GM21526 (cell line): Measurements from ENCODE around the gene STX18.

Source experiments
- ATAC-seq: cut with Tn5 transposase; IDR thresholded peaks from one replicate; pipeline ENCODE4 v1.9.1; 2021; ENCODE audit warnings: moderate library complexity; ENCODE audit not compliant: unreplicated experiment, low FRiP score

Gene STX18

DNA sequence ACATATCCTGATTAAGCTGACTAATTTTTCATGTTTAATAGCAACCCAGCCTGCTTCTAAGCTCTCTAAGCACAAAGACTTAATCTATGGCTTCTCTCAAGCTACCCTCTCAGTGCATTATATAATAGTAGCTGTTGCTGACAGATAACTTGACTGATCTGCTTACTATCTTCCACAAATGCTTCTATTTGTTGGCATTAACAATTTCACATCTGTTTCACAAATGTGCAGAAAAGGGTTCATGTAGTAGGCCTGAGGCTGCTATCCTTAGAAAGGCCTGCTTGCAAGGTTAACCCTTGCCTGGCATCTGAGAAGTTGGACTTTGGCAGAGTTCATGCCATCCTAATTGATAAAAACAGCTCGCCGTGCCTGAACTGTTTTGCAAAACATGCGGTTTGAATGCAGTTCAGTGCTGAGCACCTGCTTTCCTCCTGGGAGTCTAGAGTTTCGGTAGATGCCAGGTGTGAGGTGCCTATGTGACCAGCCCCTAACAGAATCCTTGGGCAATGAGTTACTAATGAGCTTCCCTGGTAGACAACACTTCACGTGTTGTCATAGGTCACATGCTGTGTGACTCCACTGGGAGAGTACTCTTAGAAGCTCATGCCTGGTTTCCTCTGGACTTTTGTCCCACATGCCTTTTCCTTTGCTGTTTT lies 86.5 kb downstream of the STX18 start:
- no peak for ATAC-seq

DNA sequence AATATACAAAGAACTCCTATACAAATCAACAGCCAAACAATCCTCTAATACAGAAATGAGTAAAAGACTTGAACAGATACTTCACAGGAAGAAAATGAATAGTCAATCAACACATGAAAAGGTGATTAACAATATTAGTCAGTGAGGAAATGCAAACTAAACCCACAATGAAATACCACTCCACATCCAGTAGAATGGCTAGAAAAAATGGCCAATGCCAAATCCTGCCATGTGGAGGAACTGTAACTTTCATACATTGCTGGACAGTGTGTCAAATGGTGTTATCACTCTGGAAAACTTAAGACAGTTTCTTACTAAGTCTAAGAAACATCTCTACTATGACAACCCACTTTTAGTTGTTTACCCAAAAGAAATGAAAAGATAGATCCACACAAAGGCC lies 95.4 kb downstream of the STX18 start:
- ATAC-seq, result no peak

DNA sequence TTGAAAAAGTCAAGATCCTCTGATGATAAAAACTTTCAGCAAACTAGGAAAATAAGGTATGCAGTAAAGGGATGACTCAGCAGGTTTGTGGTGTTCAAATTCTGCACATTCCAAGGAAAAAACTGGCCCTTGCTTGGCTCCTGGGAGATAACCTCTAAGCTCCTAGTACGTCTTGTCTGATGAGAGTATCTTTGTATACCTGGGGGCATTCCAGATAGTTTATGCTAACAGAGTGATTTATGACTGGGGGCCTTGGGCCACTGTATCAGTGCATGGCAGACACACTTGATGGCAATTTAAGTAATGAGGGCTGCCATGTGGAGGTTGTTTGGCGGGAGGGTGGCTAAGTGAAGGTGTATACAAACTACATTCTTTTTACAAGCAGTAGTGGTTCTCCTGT lies 98.0 kb downstream of the STX18 start:
- ATAC-seq, result no peak

DNA sequence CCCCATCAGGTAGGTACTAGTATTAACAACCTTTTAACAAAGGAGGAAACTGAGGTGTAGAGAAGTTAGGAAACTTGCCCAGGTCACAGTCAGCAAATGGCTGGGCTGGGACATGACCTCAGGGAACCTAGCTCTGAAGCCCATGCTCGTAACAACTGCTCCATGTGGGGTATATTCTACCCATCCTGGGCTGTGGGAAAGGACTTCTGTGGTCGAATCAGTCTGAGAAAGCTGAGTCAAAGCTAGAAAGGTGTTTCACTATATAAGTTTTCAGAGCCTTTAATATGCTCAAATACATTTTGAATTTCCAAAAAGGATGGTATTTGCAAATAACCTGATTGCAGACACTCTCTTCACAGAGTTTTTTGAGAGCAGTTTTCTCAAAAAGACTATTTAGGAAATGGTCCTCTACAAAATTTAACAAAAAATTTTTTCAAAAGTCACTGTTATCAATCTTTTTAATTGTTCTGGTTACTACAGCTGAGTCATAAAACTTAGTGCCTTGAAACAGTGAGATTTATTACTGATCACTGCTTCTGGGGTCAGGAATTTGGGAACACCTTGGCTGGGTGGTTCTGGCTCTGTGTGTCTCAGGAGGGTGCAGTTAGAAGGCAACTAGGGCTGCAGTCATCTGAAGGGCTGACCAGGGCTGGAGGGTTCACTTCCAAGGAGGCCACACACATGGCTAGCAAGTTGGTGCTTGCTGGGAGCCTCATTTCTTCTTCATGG lies 101.4 kb downstream of the STX18 start:
- no peak for ATAC-seq

DNA sequence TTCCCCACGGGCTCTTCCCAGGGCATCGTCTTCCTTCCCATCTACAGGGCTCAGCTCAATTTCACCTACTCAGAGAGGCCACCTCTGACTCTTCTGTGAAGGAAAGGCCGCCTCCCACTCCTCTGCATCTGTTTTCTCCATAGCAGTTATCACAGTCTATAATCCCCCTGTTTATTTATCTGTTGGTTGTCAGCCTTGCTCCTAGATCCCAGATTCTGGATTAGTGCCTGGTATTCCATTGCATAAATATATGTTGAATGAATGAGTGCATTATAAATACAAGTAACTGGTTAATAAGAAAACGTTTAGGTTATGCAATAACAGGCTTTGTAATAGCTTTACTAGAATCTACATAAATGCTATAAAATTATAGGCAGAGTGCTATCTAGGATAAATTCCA lies 102.1 kb downstream of the STX18 start:
- no peak for ATAC-seq

DNA sequence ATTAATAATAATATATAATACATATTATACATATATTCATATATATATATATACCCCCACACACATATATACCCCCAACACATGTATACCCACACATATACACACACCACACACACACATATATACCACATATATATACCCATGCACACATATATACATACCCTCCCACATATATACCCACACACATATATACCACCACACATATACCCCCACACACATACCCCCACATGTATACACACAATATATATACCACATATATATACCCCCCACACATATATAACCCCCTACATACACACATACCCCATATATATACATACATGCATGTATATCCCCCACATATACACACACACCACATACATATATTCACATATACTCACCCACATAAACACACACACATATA lies 103.0 kb downstream of the STX18 start:
- no peak for ATAC-seq

DNA sequence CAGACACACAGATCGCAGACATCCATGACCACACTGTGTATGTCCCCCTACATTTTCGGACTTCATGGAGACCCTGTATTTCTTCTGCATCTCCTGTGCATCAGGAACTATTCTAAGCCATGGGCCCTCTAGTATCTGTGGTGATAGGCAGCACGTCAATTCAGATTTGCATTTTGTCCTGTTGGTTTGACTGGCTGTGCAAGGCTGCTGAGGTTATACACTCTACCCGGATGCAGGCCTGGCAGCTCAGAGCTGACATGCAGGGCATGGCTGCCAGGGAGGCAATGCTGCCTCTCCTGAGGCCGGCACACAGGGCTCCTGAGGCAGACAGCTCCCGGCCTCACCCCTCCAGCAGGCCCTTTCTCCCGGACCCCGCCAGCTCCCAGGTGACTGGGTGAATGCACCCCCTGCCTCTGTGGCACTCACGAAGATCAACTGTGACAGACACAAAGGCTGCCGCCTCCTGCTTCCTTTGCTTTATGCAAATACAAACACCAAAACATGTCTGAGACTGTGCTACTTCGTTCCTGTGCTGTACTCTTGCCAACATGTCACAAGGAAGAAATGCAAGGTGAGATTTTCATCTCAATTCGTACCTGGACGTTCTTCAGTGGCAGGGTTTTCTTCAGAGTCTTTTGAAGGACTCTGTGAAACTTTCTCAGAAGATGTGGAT lies 103.9 kb downstream of the STX18 start:
- no peak for ATAC-seq

DNA sequence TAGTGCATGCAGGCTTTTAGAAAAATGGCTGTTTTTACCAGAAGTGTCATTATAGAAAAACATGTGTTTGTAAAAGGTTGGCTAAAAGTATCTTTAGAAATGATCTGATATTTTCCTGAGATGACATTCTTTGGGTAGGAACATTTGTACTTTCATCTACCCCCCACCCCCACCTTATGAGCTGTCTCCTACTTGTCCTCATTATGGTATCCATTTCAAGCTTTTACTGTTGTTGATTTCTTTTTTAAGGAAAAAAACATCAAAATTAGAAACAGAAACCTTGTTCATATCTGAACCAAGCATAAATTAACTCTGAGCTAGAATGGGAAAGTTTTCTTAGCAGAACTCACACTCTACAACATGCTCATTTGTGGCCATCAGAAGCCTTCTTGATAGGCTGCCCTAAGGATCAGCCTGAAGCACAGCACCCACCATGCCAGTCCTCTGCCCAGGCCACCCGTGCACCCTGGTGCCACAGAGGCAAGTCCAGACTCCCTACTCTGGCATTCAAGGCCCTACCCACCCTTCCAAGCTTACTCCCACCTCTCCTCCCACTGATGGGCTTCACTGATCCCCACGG lies 105.5 kb downstream of the STX18 start:
- ATAC-seq, result no peak

DNA sequence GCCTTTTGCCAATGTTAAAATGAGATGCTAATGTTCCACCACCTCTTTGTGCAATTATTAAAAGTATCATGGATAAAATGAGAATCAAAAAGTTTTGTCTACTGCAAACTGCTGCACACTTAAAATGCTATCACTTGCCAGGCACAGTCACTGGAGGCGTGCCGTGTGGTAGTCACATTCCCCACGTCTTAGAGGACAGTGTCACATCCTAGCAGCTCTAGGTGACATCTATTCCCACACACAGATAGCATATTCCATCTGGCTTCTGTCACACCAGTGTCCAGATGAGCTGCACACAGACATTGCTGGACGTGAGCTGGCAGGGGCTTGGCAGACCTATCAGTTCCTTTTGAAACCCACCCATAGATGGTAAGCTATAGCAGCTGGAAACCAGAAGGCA lies 107.9 kb downstream of the STX18 start:
- no peak for ATAC-seq

DNA sequence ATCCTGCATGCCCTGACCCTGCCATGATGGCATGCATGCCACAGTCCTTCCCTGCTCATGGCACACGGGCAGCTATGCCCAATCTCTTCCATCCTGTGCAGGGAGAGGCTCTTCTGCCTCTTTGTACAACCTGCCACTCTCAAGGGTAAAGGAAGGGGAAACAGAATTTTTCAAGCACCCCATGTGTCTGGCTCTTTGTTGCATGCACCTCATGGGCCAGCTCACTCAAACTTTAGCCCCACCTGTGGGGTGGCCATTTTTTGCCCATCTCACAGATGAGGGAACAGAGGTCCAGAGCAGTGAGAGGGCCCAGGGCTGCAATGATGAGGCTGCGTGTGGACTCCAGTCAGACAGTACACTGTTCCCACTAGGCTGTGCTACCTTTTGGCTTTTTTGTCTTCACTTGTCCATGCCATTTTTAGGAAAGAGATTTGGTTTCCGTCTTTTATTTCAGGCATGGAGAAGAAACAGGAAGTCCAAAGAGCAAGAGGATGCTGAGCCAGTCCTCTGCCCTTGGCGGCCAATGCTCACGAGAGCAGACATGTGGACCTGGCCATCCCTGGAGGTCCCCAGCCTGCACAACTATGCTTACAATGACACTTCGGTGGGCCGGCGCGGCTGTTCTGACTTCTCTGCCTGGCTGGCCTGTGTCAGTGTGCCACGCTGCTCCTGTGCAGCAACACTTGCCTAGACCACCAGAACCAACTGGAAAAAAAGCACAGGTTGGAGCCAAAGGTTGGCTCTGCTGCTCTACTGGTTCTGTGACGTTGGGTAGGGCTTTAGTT lies 109.3 kb downstream of the STX18 start:
- no peak for ATAC-seq

DNA sequence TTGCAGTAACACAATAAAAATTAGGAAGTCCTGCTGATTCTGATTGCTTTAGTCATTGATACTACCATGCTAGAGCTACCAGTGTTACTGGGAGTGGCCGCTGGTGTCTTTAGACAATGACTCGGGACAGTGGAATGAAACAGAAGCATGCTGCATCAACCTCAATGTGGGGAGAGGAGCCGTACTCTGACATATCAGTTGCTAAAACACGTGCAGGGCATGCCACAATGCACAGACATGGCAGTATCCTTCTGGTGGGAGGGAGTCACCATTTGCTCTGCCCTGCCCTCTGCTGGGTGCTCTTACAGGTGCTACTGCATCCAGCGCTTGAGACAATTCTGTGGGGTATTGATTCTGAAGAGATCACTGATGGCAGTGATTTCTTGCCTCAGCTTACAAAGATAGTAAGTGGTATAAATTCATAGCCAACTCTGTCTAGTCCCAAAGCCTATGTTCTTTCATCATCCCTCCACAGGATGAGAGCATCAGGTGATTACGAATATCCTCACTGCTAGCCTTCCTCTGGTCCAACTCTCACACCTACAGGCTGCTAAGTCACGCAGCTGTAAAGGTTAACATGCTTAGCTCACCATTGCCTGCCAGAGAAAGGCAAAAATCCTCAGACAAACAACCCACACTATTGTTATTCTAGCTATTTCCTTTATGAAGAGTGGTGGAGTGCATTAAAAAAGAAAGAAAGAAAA lies 111.2 kb downstream of the STX18 start:
- peak; percentile 82 for ATAC-seq

DNA sequence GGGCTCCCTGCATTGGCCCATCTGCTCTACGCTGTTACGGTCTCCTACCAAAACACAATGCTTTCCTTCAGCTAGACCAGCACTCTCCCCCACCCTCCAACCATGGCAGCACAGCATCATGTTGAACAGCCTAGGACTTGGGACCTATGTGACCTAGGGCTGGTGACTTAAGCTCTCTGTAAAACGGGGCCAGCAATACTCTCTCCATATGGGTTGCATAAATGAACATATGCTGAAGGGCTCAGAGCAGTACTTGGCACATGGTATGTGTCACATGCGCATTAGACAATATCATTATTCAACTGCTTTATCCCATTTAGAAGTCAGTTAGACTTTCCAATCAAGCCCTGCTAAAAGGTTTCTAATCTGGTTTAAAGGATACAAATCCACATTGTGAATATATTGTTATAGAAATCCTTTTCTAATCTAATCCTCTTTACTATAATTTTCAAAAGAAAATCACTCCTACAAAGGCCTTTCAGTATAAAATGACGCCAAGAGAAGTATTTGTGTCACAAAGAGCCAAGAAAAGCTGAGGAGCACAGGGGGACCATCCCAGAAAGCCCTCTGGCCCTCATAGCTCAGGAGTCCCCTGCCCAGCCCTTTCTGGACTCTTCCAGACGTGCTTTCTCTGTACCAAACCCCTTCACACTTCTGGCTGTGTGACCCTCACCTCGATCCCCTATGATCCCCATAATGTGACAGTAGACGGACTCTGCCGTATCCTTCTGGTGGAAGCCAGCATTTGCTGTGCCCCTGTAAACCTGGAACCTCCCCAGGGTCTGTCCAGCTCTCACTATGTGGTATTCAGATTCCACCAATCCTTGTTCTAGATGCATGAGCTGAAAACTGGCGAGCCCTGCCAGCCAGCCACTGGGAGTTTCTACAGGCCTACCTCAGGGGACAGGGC lies 112.6 kb downstream of the STX18 start:
- ATAC-seq, result no peak

DNA sequence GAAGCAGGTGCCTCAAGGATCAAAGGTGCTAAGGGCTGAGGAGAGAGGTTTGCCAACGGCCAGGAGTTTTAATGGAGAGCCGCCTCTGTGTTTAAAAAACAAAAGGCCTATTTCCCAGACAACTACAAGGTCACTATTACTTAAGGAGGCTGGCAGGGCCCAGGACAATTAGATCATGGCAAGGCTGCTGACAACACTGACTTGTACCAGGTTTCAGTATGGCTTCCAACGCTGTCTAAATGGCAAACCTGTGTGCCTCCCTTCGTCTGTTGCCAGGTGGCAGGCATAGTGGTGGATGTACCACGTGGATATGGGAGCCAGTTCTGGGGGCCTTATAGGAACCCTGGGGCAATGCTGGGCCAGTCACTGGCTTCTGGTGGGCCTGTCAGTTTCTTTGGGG lies 114.0 kb downstream of the STX18 start:
- no peak for ATAC-seq

DNA sequence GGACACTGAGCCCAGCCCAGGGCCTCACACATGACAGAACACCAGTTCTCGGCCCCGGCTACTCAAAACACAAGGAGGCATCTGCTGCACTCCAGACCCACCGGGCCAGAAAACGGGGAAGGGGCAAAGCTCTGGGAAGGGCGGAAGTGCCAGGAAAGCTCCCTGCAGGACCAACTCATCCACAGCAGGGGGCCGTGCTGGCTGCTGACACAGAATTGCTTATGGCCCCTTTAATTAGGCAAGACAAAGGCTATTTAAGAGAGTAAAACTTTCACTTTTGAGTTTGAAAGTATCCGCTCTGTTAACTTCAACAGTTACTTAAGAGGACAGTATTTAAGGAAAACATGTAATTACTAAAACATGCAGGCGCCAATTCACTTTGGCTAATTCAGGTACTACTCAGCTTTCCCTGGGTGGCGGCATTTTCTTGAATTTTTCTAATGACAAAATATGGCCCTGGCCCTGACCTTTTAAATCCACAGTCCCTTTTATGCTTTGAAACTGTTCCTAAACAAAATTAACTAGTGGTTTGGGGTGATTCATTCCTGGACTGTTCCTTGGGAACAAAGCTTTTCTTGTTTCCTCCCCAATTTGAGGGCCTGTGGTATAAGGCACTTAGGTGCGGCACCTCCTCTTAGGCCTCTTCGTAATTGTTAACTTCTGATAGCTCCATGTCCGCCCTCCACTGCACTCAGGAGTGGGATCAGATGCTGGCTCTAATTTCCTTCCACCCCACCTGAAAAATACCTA lies 114.6 kb downstream of the STX18 start:
- ATAC-seq, result no peak

DNA sequence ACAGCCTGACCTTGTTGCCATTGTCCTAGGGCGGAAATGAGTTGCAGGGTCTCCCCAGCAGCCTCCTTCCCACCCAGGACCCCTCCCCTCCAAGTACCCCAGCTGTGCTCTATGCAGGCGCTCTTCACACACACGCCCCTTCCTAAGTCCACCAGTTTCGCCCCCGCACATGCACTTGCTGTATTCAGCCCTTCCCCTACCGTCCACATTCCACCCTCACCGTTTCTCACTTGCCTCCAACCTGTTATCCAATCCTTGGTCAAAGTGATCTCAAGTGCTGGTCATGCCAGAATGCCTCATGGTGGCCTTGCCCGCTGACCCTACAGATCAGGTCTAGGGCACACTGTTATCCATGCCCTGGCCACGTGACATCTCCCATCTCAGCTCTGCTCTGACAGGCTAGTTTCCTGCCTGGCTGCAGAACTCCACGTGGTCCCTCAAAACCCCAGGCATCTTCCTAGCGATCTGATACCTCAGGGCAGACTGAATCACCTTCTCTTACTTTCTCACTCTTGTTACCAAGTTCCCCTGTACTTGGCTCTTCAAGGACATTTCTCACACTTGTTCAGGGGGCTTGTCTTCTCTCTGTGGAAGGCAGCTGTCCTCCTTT lies 115.2 kb downstream of the STX18 start:
- ATAC-seq, result no peak

DNA sequence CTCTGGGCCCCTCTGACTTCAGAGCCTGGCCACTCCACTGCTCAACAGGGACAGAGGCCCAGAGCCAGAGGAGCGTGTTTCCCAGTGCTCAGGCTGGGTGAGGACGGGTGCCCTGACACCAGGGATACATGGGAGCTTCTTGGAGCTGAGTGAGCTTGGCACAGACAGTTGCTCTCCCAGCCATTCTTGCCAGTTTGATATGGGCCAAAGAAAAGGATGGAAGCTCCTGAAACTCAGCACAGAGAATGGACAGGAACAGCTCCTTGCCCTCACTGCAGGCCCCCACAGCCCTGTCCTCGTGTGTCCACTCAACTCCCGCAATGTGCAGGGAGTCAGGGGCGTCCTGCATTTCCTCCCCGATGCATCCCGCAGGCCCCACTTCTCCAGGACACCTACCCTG lies 116.2 kb downstream of the STX18 start:
- ATAC-seq, result no peak

DNA sequence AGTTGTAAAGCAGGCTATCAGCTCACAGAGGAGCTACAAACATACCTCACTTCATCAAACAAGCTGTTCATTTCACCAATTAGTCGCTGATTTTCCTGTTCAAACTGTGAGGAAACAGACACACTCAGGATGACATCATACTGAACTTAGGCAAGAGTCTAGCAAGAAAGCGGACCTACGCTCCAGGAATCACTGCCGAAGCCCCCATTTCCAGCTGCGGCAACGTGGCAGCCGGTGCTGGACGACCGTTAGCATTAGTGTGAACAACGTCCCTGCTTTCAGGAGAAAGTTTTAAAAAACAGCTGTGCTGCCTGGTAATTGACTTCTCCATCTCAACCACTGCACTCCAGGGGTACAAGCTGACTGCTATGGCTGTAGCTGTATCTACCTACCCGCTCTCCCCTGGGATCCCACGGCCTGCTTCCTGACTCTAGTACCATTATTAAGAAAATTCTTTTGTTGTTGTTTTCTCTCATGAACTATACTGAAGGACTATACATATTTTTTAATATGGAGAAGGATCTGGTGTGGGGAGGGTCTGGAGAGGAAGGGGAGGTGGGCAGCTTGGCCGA lies 116.6 kb downstream of the STX18 start:
- ATAC-seq, result no peak
